ENCODE results near the gene CFAP20DC. TPM values are rescaled to one million over a fixed set of nuclear protein-coding genes. Genes with fewer than 3 reads are reported as not detected.
"Not testable (repeated sequence)": the region's sequence is repeated elsewhere in the genome, so short reads cannot be mapped to it uniquely, and the experiment has no call there.

CFAP20DC gene
- total RNA-seq, 1 donor from 2014 or later, result 5.1 TPM

DNA sequence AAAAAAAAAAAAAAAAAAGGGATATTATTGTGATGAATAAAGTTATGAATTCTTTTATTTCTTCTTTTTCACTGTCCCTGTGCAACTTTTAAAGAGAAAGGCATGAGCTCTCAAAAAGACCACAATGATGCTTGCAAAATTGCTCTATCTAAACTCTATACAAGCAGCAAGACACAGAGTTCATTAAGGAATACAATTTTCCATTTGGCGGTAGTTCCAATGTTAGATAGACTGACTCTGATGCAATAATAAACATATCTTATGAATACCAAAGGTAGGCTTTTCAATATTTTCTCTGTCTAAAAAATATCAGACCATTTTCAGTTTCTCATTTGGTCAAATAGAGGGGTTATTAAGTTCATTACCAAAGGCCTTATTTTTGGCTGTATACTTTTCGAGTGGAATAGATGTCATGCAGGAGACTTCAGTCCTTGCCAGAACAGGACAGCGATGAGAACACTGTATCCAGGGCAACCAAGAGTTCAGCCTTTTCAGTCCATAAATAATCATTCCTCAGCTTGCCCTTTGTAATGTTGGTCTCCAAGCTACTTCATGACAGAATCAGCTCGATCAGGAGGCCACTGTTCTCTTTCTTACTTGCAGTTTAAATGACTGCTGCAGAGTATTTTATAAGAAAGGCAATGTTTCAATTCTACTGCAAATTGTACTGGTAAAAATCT is 220.4 kb downstream of the CFAP20DC start:
- no peak overlapping the region for H3K4me3 ChIP-seq (ENCODE audit: low read depth, low read length)
- DNase-seq (ENCODE audit: low read depth), result no peak
- TF ChIP-seq, protein P1, sequence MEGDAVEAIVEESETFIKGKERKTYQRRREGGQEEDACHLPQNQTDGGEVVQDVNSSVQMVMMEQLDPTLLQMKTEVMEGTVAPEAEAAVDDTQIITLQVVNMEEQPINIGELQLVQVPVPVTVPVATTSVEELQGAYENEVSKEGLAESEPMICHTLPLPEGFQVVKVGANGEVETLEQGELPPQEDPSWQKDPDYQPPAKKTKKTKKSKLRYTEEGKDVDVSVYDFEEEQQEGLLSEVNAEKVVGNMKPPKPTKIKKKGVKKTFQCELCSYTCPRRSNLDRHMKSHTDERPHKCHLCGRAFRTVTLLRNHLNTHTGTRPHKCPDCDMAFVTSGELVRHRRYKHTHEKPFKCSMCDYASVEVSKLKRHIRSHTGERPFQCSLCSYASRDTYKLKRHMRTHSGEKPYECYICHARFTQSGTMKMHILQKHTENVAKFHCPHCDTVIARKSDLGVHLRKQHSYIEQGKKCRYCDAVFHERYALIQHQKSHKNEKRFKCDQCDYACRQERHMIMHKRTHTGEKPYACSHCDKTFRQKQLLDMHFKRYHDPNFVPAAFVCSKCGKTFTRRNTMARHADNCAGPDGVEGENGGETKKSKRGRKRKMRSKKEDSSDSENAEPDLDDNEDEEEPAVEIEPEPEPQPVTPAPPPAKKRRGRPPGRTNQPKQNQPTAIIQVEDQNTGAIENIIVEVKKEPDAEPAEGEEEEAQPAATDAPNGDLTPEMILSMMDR (conservative IDR thresholded peaks at IDR 0.05; ENCODE audit: low read depth, low read length), result no peak

DNA sequence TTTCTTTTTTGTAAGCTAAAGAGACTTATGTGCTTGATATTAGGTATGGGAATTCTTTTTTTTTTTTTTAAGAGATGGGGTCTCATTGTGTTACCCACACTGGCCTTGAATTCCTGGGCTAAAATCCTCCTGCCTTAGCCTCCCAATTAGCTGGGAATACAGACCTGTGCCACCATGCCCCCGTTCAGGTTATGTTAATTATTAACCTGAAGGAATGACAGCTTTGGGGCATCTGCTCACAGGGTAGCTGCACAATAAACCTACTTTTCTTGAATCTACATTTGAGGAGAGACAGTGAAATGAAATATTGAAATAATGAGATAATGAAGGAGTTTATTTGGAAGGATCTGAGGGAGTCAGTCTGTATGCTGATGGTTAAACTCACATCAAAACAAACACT is 225.0 kb downstream of the CFAP20DC start:
- no peak for DNase-seq (ENCODE audit: low read depth)
- H3K4me3 ChIP-seq (ENCODE audit: low read depth, low read length), result no peak overlapping the region
- TF ChIP-seq, protein P1 (conservative IDR thresholded peaks at IDR 0.05; ENCODE audit: low read depth, low read length), result no peak

- TF ChIP-seq, protein P1 (conservative IDR thresholded peaks at IDR 0.05; ENCODE audit: low read depth, low read length), result peak; percentile 93
- peak; percentile 39 for DNase-seq (ENCODE audit: low read depth)
- no peak overlapping the region for H3K4me3 ChIP-seq (ENCODE audit: low read depth, low read length)
Observed at GRCh38 chr3:58824285-58824684, 225.5 kb downstream of the CFAP20DC start.

DNA sequence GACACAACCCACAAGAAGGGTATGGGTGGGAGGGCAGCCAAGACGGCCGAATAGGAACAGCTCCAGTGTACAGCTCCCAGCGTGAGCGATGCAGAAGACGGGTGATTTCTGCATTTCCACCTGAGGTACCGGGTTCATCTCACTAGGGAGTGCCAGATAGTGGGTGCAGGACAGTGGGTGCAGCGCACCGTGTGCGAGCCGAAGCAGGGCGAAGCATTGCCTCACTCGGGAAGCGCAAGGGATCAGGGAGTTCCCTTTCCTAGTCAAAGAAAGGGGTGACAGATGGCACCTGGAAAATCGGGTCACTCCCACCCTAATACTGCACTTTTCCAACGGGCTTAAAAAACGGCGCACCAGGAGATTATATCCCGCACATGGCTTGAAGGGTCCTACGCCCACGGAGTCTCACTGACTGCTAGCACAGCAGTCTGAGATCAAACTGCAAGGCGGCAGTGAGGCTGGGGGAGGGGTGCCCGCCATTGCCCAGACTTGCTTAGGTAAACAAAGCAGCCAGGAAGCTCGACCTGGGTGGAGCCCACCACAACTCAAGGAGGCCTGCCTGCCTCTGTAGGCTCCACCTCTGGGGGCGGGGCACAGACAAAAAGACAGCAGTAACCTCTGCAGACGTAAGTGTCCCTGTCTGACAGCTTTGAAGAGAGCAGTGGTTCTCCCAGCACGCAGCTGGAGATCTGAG is 243.1 kb downstream of the CFAP20DC start:
- DNase-seq (ENCODE audit: low read depth); H3K4me3 ChIP-seq (ENCODE audit: low read depth, low read length): not testable (repeated sequence)

- no peak overlapping the region for H3K4me3 ChIP-seq (ENCODE audit: low read depth, low read length)
- no peak for DNase-seq (ENCODE audit: low read depth)
- TF ChIP-seq, protein P1 (conservative IDR thresholded peaks at IDR 0.05; ENCODE audit: low read depth, low read length), result no peak
Observed at GRCh38 chr3:58804914-58805313, 244.9 kb downstream of the CFAP20DC start.

- TF ChIP-seq, protein P1 (conservative IDR thresholded peaks at IDR 0.05; ENCODE audit: low read depth, low read length), result no peak
- H3K4me3 ChIP-seq (ENCODE audit: low read depth, low read length), result no peak overlapping the region
- DNase-seq (ENCODE audit: low read depth), result no peak
Observed at GRCh38 chr3:58801541-58801940, 248.3 kb downstream of the CFAP20DC start.

- TF ChIP-seq, protein P1 (conservative IDR thresholded peaks at IDR 0.05; ENCODE audit: low read depth, low read length), result no peak
- H3K4me3 ChIP-seq (ENCODE audit: low read depth, low read length), result no peak overlapping the region
- DNase-seq (ENCODE audit: low read depth), result no peak
Observed at GRCh38 chr3:58800940-58801339, 248.9 kb downstream of the CFAP20DC start.

All from epithelial cell of proximal tubule (primary cell).